ENCODE results near the gene TOMM34. TPM values are rescaled to one million over a fixed set of nuclear protein-coding genes. Genes with fewer than 3 reads are reported as not detected.

TOMM34 gene
- total and polyA plus RNA-seq, 4 donors = 4.4 to 12.1 (median 7.8) TPM

- no peaks in the 10 kb centered on the region for H3K4me1 ChIP-seq (ENCODE audit: control insufficient read depth in 4 of 4, insufficient read depth in 4 of 4, low read length in 3 of 4)
- H3K36me3 ChIP-seq (ENCODE audit: control insufficient read depth in 4 of 4, insufficient read depth in 3 of 4, low read depth in 1 of 4, low read length in 3 of 4) = peaks cover 0 to 31% (median 6%) of the 10 kb centered on the region in 4 donors
- TF ChIP-seq CTCF (IDR thresholded peaks at IDR 0.05; ENCODE audit: low read depth, low read length, missing input control) (no peak), RAD21 (IDR thresholded peaks at IDR 0.05) (no peak), EGR1 (IDR thresholded peaks at IDR 0.05; ENCODE audit: low read depth in 2 of 2) (no peak)
- 92% methylated on average over 3 of the region's 3 CpGs for WGBS
- H3K9ac ChIP-seq (ENCODE audit: low read depth in 1 of 2, low read length in 2 of 2) = no peak overlapping the region
- no peak overlapping the region for H3K27ac ChIP-seq (ENCODE audit: low read depth in 1 of 2, low read length in 2 of 2)
- DNase-seq (ENCODE audit: low spot score) = no peak
- H3K27me3 ChIP-seq (ENCODE audit: control insufficient read depth in 4 of 4, insufficient read depth in 4 of 4, low read length in 3 of 4) = no peaks in the 10 kb centered on the region
- no peaks in the 10 kb centered on the region for H3K9me3 ChIP-seq (ENCODE audit: control insufficient read depth in 4 of 4, low read length in 3 of 4)
- H3K4me3 ChIP-seq (ENCODE audit: low read depth in 1 of 3, low read length in 3 of 3) = no peak overlapping the region
Measured at GRCh38 chr20:44931911-44932310, 28.3 kb downstream of the TOMM34 start.

GRCh38 chr20:44930517-44931168 is 29.6 kb downstream of the TOMM34 start:
- Histone ChIP-seq H3K27me3 (ENCODE audit: control insufficient read depth in 4 of 4, insufficient read depth in 4 of 4, low read length in 3 of 4) (no peaks in the 10 kb centered on the region), H3K9ac (ENCODE audit: low read depth in 1 of 2, low read length in 2 of 2) (no peak overlapping the region), H3K27ac (ENCODE audit: low read depth in 1 of 2, low read length in 2 of 2) (no peak overlapping the region), H3K36me3 (ENCODE audit: control insufficient read depth in 4 of 4, insufficient read depth in 3 of 4, low read depth in 1 of 4, low read length in 3 of 4) (peaks cover 0 to 24% (median 7%) of the 10 kb centered on the region in 4 donors), H3K4me1 (ENCODE audit: control insufficient read depth in 4 of 4, insufficient read depth in 4 of 4, low read length in 3 of 4) (no peaks in the 10 kb centered on the region), H3K9me3 (ENCODE audit: control insufficient read depth in 4 of 4, low read length in 3 of 4) (no peaks in the 10 kb centered on the region), H3K4me3 (ENCODE audit: low read depth in 1 of 3, low read length in 3 of 3) (no peak overlapping the region)
- TF ChIP-seq MAX (IDR thresholded peaks at IDR 0.05) (no peak), HNF4G (IDR thresholded peaks at IDR 0.05) (no peak), REST (IDR thresholded peaks at IDR 0.05) (no peak), FOXA2 (IDR thresholded peaks at IDR 0.05) (no peak), CTCF (IDR thresholded peaks at IDR 0.05; ENCODE audit: low read depth, low read length, missing input control) (no peak), EGR1 (IDR thresholded peaks at IDR 0.05; ENCODE audit: low read depth in 2 of 2) (no peak), SP1 (IDR thresholded peaks at IDR 0.05) (no peak), FOXA1 (IDR thresholded peaks at IDR 0.05) (no peak)
- no peak for DNase-seq (ENCODE audit: low spot score)
- WGBS = 94% methylated on average over 18 of the region's 18 CpGs
